COLO829 (cell line): ENCODE measurements around the gene MGAT4A.
"Not testable (repeated sequence)": the region's sequence is repeated elsewhere in the genome, so short reads cannot be mapped to it uniquely, and the experiment has no call there.

Experiments used
- DNase-seq: peaks from one replicate; pipeline ENCODE4 v3.0.0; 2012; ENCODE audit warnings: low spot score

Gene MGAT4A

GRCh38 chr2:98730053-98730706 is 752 bp downstream of the MGAT4A start:
- DNase-seq, result no peak

GRCh38 chr2:98729652-98730051 is 1.3 kb downstream of the MGAT4A start:
- DNase-seq, result no peak

GRCh38 chr2:98728088-98728718 is 2.7 kb downstream of the MGAT4A start:
- DNase-seq, result not testable (repeated sequence)

GRCh38 chr2:98727369-98728087 is 3.4 kb downstream of the MGAT4A start:
- no peak for DNase-seq

GRCh38 chr2:98726735-98727368 is 4.1 kb downstream of the MGAT4A start:
- no peak for DNase-seq

GRCh38 chr2:98726205-98726604 is 4.7 kb downstream of the MGAT4A start:
- DNase-seq, result no peak

- no peak for DNase-seq
These were observed 10.6 kb downstream of the MGAT4A start for GRCh38 chr2:98720286-98720685.

GRCh38 chr2:98717621-98718020 is 13.3 kb downstream of the MGAT4A start:
- DNase-seq, result no peak

GRCh38 chr2:98716786-98717185 is 14.1 kb downstream of the MGAT4A start:
- DNase-seq, result no peak

GRCh38 chr2:98715812-98716451 is 15.0 kb downstream of the MGAT4A start:
- DNase-seq, result no peak

GRCh38 chr2:98713332-98714015 is 17.5 kb downstream of the MGAT4A start:
- no peak for DNase-seq

- DNase-seq, result no peak
These were observed 18.8 kb downstream of the MGAT4A start for GRCh38 chr2:98712145-98712544.

- no peak for DNase-seq
These were observed 19.4 kb downstream of the MGAT4A start for GRCh38 chr2:98711506-98711905.

- DNase-seq, result no peak
These were observed 20.2 kb downstream of the MGAT4A start for GRCh38 chr2:98710734-98711133.

GRCh38 chr2:98709535-98709934 is 21.4 kb downstream of the MGAT4A start:
- no peak for DNase-seq

GRCh38 chr2:98708396-98709186 is 22.3 kb downstream of the MGAT4A start:
- no peak for DNase-seq

- no peak for DNase-seq
These were observed 24.3 kb downstream of the MGAT4A start for GRCh38 chr2:98706591-98706990.

- no peak for DNase-seq
These were observed 25.7 kb downstream of the MGAT4A start for GRCh38 chr2:98705333-98705617.

GRCh38 chr2:98704499-98705332 is 26.2 kb downstream of the MGAT4A start:
- DNase-seq, result no peak

- no peak for DNase-seq
These were observed 27.2 kb downstream of the MGAT4A start for GRCh38 chr2:98703738-98704137.
